HG02840 (cell line): ENCODE data around the gene SPESP1.

ENCODE experiments used
- ATAC-seq: cut with Tn5 transposase; IDR thresholded peaks from one replicate; pipeline ENCODE4 v1.9.1; 2021; ENCODE audit warnings: mild to moderate bottlenecking, moderate library complexity, moderate number of reproducible peaks; ENCODE audit not compliant: unreplicated experiment, low FRiP score

The SPESP1 gene

DNA sequence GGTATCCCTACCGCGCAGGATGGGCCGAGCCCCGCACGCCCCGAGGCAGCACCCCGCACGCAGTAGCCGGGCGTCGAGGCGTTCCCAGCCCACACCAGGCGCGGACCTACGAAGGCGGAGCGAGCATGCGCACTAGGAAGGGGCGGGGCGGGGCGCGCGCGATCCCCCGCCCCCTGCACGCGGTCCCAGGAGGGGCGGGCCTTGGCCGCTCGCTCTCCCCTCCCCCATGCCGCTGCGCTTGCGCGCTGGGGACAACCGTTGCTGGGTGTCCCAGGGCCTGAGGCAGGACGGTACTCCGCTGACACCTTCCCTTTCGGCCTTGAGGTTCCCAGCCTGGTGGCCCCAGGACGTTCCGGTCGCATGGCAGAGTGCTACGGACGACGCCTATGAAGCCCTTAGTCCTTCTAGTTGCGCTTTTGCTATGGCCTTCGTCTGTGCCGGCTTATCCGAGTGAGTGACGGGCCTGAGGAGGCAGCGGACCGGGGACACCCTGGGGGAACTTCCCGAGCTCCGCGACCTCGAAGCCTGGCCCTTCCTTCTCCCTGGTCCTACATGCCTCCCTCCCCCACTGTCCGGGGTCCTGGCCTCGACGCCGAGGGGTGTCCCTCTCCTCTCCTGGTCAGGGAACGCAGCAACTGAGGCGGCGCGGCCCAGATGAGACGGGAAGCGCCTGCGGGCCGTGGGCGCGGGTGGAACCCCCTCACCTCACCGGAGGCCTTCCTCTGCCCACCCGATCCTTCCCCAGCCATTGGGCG lies at the start of gene SPESP1:
Gene SPESP1, plus strand, starts transcription at position 258 of the 755 bp plus-strand sequence. Its CDS starts 129 bp downstream, at position 387.
- no peak for ATAC-seq

DNA sequence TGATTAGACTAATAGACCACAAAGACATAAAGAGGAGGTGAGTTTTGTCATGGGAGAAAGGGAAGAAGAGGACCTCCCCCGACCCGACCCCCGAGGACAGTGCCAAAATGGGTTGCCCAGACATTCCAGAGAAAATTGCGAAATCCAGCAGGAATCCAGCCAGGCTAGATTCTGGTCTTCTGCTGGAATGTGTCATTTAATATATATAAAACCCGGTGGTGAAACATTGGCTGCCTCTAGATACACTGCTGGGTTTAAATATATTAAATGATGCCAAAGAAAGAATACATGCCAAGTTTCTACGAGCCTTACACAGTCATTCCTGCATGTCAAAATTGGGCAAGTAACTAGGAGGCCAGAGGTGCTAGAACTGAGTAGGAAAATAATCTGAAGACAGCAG lies 45.3 kb upstream of the SPESP1 start:
- ATAC-seq: no peak

DNA sequence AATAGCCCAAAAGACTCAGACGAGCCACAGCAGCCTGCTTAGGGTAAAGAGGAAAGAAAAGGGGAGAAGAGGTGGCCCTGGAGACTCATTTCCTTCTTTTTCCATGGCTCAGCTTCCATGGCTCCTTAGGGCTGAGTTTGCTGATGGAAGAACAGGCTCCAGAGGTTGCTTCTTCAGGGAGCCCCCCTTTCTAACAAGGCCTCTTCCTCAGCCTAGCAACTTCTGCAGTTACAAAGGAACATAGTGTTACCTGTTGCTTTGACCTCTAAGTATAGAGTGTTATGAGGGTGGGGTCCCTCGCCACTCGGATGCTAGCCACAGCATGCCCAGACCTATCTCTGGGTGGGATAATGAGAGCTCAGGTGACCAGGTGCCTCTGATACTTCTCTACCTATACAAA lies 43.2 kb upstream of the SPESP1 start:
- no peak for ATAC-seq

DNA sequence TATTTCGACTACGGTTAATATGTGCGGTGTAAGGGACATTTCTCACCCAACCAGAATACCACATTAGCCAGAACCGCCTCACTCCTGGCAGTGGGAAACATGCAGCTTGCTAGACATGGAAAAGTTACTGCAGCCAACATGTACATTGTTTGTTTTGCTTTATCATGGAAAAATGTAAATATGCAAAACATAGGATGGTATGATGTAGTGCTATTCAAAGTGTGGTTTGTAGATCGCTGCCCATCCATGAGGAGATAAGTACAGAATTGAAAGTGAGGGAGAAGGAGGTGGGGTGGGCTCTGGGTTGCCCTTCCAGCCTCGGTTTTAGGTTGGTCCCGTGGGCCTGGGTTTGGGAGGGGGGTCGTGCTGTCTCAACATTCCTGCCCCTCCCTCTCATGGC lies 42.5 kb upstream of the SPESP1 start:
- no peak for ATAC-seq

DNA sequence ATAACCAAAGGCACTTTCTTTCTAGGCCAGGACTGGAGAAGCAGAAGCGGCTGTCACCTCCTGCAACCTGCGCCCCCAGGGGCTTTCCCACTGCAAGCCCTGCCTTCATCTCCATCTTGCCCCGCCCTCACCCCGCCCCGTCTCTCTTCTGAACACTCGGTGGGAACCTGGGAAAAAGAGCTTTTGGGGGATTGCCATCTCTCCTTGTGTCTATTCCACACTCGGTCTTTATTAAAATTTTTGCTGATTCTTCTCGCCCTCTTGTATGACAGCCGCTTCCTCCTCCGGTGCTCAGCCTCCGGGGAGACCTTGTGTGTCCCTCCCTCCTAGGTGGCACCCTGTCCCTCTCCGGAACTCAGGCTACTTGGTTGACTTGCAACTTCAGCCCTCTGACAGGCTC lies 41.9 kb upstream of the SPESP1 start:
- no peak for ATAC-seq

DNA sequence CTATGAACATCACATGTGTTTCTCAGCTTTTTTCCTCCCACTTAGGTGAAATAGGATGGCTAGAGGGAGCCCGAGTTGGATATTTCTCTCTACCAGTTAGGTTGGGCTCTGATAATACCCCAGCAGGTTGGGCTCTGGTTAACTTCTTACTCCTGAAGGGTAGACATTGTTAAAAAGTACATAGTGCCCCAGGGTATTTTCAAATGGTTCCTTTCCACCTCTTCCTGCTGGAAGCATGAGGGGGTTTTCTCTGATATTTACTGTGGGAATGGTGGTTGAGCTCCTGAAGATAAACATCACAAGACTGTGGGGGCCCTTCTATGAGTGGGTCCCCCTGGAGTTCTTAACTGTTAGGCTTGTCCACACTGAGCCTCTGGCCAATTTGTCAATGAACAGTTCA lies 36.1 kb upstream of the SPESP1 start:
- no peak for ATAC-seq

DNA sequence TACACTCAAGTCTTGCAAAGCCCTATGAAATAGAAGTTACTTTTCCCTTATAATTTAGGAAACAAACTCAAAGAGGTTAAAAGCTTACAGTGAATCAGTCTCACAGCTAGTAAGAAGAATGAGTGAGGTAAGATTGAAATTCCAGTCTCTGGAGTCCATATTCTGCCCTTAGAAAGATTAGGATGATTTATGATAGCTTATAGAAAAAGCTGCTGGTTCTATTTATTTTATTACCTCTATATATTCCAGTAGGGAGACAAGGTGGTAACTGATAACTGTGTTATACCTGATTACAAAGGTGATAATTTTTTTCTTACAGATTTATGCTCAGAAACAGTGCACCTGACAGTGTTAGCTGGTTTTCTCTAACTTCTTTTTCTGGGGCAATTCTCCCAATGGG lies 34.1 kb upstream of the SPESP1 start:
- ATAC-seq: no peak

DNA sequence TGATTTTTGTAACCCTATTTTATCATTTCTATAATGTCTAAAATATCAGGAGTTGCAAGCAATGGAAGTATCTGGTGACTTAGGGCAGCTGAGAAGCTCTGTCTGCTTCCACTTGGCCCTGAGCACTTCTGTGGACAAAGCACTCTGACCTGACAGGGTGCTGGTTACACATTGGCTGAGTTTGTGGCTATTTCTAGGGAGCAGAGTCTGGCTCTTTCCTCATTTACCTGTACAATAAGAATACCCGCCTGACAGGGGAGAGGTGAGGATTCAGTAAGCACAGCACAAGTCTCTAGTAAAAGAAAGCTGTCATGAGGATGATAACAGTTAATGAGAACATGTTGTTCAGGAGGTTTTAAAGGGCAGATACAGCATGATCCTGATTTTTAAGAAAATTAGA lies 33.3 kb upstream of the SPESP1 start:
- ATAC-seq: no peak

DNA sequence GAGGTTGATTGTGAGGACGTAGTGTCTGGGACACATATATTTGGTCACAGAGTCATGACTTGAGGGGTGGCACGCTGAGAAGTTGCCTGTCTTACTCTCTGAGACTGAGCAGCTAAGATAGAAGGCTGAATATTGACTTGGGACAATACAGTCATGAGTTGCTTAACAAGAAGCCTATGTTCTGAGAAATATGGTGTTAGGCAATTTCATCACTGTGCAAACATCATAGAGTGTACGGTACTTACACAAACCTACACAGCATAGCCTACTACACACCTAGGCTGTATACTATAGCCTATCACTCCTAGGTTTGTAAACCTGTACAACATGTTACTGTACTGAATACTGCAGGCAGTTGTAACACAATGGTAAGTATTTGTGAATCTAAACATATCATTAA lies 30.3 kb upstream of the SPESP1 start:
- ATAC-seq: no peak

DNA sequence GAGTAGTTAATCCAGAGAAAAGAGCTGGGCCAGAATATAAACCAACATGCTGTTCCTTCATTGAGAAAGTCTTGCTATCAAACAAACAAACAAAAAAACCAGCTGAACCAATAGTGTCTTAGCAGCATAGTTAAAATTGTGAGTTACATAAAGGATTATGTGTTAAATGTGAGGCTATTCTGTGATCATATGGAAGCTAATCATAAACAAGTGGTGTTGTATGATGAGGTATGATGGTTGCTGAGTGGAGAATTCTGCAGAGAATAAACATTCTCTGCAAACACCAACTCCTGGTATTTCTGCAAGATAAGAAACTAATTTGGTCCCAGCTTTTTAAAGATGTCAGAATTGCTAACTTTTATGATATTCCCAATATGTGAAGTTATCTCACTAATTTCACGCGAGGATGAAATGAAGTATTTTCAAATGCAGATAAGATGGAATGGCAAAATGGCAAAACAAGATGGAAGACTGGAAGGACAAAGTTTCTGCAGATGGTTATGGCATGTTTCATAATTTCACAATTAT lies 22.9 kb upstream of the SPESP1 start:
- ATAC-seq: no peak

DNA sequence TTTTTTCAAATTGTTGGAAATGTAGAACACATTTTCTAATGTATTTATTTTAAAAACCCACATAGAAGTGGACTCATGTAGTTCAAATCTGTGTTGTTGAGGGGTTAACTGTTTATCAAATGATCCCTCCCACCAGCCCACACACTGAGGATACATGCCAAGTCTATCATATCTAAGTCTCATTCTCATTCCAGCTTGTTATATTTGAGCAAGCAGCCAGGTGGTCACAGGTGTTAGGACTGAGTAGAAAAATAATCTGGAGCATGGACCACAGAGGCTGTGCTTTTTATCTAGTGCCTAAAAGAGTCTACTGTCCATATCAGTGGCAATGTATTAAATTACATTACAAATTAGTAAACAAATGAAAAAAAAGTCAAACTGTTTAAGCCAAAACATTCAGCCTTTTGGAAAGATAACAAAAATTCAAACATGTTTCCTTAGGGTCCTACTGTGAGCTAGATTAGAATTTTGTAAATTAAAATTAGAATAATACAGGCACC lies 20.7 kb upstream of the SPESP1 start:
- no peak for ATAC-seq

DNA sequence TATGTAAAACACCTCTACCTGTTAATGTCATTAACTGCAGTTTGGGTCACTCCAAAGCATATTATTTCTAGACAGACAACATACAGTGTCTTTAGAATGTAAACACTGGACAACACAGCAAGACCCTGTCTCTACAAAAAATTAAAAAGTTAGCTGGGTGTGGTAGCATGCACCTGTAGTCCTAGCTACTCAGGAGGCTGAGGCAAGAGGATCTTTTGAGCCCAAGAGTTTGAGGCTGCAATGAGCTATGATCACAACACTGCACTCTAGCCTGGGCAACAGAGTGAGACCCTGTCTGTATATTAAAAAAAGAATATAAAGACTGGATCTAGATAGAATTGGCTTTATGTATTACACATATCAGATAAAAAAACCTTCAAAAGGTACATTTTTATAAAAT lies 20.0 kb upstream of the SPESP1 start:
- ATAC-seq: no peak

DNA sequence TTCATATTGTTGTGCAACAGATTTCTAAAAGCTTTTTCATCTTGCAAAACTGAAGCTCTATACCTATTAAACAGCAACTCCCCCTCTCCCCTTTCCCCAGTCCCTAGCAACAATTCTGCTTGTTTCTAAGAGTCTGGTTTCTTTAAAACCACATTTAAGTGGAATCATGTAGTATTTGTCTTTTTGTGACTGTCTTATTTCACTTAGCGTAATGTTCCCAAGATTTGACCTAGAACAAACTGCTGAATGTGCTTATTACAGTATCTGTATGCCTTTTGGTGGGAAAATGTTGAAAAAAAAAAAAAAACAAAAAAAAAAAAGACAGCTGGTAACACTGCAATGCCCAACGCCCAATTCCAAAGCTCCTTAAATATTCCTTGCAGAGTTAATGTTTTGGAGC lies 19.5 kb upstream of the SPESP1 start:
- ATAC-seq: no peak

DNA sequence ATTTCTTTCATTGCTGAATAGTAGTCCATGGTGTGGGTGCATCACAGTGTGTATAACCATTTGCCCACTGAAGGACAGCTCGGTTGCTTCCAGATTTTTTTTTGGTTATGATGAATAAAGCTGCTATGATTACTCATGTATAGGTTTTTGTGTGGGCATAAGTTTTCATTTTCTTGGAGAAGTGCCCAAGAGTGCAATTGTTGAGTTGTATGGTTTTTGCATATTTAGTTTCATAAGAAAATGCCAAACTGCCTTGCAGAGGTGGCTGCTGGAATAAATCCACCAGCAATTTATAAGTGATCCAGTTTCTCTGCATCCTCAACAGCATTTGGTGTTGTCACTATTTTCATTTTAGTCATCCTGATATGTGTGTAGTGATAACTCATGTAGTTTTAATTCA lies 8.4 kb upstream of the SPESP1 start:
- no peak for ATAC-seq

DNA sequence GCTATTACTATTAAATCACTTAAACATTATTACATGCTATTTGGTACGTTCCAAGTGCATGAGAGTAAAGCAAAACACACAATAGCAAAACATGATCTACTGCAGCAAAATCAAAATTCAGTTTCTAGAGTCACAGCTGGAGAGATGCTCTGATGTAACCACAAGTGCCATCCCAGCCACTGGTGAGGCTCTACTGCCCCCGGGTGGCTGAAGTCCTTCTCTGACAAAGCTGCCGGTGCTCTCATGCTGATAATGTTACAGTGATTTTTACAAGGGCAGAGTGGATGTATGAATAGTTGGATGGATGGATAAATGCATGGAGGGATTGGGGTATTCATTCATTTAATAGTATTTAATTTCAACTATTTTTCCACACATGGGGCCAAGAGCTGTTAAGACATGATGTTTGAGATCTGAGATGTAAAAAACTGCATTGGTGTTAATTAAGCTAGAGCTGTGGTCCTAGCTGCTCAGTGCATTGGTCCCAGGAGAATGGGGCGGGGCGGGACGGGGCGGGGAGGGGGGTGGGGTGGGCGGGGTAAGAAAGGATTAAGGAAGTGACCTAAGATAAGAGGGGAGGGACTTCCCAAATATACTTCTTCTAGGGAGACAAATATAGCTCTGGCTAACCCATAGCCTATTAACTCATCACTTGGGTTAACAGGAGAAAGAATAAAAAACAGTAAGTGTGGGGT lies 5.3 kb upstream of the SPESP1 start:
- no peak for ATAC-seq

DNA sequence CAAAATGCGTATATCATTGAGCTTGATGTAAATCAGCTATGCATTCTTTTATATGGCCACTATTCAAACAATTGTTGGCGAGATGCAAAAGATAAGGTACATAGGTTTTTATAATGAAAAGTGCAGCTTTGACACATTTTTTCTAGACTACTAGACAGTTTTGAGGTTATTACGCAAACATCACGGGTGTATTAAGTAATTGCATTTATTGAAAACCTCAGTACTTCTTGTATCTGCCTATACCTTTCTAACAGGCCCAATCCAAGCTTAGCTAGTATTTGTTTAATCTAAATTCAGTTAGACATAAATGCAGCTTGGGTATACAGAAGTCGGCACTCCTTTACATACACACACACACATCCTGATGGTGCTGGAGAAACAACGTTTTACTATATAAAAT lies 2.7 kb downstream of the SPESP1 start:
- no peak for ATAC-seq

DNA sequence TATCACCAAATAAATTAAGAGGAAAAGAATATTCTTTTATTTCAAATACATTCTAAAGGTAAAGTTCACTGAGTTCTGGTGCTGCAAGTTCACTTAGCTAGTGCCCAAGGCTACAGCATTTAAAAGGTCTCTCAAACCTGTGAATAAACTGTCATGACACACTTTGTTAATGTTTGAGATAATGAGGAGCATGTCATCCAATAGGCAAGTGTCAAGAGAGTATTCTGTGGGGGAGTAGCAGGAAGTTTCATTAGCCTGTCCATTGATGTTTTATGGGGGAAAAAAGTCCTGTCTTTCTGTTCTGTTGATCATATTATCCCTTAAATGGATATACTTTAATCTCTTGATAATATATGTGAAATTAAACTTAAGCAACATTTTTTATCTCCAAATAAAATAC lies 4.0 kb downstream of the SPESP1 start:
- no peak for ATAC-seq

DNA sequence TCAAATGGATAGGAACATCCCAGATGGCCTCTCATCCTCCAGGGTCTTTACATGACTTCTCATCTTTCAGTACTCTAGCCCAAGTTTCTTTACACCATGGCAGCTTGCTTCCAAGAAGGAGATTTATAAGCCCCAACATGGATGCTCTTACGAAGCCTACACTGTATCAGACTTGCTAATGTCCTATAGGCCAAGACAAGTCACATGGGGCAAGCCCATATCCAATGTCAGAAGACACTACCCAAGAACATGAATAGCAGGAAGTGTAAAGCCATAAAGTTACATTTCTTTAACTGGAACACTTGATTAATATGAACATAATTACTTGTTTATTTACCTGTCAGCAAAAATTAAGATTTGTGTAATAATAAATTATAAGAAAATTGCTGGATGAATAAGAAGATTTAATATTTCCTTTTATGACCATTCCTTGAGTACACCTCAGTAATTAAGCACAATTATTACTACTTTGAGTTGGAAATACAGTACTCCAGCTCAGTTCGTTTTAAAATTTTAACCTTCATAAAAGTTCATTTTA lies 5.1 kb downstream of the SPESP1 start:
- ATAC-seq: no peak

DNA sequence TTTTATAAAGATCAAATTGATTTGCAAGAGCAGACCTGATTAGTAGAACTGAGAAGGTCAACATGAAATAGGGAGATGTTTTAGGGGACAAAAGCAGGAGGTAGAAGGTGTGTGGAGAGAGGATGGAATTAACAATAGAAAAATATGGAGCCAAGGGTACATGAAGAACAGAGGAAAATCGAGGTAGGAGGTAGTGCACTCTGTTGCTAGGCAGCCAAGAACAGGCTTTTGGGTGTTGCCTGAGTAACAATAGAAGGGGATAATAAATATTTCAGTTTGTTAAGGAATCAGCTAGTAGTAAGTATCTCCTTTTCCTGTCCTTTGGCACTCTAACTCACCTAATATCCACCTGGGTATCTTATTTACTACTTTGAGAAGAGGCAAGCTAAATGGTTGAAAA lies 9.2 kb downstream of the SPESP1 start:
- no peak for ATAC-seq

DNA sequence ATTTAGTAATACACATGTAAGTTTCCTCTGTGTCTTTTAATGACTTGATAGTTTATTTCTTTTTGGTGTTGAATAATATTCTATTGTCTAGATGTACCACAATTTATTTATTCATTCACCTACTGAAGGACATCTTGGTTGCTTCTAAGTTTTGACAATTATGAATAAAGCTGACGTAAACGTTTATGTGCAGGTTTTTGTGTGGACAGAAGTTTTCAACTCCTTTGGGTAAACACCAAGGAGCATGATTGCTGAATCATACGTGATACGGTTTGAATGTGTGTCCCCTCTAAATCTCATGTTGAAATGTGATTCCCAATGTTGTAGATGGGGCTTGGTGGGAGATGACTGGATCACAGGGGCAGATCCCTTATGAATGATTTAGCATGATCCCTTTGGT lies 21.5 kb downstream of the SPESP1 start:
- ATAC-seq: no peak

DNA sequence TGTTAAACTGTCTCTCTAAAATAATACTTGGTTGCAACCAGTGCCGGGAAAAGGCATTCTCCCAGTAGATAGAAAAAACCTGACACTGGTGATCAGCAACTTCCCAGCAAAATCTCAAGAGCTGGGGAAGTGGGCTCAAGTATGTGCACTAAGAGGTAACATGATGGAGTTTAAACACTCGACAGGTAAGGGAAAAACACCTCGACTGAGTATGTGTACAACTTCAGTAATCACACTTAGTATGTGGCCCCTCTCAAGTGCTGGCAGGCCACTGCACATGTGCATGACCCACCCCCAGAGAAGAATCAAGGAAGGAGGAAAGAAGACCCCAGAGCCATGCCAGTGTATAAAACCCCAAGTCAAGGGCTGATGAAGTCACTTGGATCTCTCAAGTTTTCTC lies 27.4 kb downstream of the SPESP1 start:
- ATAC-seq: no peak

DNA sequence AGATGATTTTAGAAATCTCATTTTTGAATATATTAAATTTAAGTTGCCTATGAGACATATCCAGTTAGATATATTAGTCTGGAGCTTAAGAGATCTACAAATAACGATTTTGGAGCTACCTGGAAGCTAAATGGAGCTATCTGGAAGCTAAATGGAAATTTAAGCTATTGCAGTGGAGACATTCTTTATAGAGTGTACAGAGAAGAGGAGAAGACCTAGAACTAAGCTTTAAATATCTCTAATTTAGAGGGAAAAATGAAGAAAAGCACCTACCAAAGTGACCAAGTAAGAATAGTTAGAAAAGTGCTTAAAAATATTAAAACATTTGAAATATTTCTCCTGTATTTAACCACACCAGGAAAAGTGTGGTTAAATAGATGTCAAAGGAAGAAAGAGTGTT lies 28.3 kb downstream of the SPESP1 start:
- ATAC-seq: no peak
